GM18873 (cell line): ENCODE measurements around the gene LPAR1.
"Not testable (repeated sequence)": the region's sequence is repeated elsewhere in the genome, so short reads cannot be mapped to it uniquely, and the experiment has no call there.

Source experiments
- ATAC-seq: cut with Tn5 transposase; IDR thresholded peaks from one replicate; pipeline ENCODE4 v1.9.1; 2021; ENCODE audit warnings: mild to moderate bottlenecking, moderate library complexity, moderate number of reproducible peaks; ENCODE audit not compliant: unreplicated experiment, low FRiP score

The LPAR1 gene

DNA sequence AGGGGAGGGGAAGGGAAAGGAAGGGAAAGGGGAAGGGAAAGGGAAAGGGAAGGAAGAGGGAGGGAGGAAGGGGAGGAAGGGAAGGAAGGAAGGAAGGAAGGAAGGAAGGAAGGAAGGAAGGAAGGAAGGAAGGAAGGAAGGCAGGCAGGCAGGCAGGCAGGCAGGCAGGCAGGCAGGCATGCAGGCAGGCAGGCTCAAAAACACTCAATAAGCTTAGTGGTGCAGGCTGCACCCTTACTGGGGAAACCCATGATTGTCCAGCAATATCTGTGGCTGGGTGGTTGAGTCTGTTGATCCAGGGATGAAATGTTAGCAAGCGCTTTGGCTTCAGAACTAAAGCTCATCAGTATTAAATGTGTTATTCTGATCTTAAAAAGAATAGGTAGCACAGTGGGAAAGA, 145.6 kb downstream of the LPAR1 start:
- no peak for ATAC-seq

DNA sequence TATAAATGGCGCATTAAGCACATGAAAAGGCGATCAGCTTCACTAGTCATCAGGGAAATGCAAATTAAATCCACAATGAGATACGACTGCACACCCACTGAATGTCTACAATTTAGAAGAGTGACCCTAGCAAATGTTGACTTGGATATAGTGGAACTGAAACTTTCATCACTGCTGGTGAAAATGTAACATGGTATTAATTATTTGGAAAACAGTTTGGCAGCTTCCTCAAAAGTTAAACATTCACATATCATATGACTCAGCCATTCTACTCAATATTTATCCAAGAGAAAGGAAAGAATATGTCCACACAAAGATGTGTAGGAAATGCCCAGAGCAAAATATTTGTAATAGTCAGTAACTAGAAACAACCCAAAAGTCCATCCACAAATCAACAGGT, 146.5 kb downstream of the LPAR1 start:
- ATAC-seq: no peak

DNA sequence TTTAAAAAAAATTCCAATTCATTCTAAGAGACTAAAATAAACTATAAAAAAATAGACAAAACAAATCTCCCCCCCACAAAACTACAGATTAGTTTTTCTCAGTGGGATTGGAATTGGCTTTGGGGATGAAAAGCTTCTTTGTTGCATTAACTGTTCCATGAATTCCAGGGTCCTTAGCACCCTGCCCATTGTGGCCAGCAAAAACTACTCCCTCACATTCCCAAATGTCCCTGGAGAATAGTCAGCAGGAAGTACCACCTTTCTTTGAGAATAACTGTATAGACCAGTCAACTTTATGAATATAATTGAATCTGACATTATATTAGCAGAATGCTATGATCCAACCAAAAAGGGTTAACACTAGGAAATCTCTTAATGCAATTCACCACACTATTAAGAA, 147.9 kb downstream of the LPAR1 start:
- ATAC-seq: no peak

DNA sequence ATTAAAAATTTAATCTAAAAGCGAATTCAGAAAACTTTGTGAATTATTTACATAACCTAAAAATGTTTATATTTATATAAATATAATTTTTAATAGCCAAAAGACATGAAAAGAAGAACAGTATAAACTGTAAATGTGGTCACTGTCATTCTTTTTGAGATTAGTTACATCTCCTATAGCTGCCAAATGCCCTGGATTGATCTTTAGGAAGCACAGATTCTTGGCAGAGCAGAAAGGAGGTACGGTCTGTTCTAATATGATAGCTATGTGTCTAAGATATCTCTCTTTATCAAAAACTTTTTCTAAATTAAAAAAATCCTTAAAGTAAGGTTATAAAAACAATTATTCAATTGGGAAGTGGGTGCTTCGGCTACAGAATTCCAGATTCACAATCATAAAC, 151.0 kb downstream of the LPAR1 start:
- no peak for ATAC-seq

DNA sequence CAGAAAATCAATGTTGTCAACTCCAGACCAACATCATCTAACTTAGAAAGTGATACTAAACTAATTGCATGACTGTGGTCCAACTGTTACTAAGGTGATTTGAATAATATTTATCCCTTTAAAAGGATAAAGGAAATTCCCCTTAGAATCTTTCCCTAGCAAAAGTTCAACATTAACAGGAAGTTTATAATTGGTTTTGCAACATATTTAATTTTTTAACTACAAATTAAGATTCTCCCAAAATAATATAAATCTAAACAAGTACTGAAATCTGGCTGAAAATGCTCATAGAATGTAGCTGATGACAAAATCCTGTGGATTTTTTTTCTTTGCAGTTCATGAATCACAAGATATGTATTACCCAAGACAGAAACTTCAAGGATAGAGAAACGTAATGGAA, 151.4 kb downstream of the LPAR1 start:
- ATAC-seq: no peak

DNA sequence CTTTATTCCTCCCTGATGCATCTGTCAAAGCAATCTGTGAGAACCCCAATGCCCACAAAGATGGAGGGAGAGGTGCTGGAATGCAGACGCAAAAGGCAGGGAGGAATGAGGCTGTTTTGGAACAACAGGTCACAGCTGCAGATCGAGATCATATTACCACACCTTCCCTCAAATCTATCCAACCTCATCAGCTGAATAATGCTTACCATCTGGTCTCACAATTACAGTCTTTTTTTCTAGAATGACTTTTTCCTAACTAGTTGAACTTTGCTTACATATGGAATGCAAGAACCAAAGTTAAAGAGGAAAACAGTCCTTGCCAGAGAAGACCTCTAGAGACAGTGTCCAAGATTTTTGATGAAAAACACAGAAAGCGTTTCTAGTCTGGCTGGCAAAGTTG, 158.1 kb downstream of the LPAR1 start:
- ATAC-seq: no peak

DNA sequence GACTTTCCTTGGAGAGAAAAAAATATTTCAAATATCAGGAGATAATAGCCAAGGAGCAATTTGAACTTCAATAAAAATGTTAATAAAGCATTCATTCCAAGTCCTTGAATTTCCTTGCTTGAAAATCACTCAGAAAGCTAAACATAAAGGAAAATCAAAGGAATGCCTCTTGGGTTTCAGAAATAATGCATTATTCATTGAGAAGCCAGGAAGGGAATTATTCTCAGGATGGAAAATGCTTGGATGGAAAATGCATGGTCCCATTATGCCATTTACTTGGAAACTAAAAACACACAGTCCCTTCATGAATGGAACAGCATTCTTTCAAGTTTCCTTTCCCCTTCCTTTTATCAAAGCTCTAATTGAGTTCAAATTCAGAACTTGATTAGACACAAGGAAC, 160.9 kb downstream of the LPAR1 start:
- ATAC-seq: no peak

DNA sequence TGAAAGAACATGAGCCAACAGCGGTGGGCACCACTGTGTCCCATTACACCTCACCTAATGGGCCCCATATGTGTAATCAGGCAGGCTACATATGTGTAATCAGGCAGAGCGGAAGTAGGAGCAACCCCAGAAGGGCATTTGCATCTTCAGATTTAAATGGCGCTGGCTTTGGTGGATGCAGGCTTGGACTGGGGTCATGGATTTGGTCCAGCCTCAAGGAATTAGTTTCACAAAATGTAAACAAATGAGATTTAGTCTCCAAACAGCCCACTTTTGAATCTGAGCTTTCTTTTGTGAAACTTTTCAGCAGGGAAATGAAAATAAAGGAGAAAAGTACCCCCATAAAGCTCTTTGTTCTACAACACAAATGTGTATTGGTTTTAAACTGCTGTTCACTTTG, 161.3 kb downstream of the LPAR1 start:
- no peak for ATAC-seq

DNA sequence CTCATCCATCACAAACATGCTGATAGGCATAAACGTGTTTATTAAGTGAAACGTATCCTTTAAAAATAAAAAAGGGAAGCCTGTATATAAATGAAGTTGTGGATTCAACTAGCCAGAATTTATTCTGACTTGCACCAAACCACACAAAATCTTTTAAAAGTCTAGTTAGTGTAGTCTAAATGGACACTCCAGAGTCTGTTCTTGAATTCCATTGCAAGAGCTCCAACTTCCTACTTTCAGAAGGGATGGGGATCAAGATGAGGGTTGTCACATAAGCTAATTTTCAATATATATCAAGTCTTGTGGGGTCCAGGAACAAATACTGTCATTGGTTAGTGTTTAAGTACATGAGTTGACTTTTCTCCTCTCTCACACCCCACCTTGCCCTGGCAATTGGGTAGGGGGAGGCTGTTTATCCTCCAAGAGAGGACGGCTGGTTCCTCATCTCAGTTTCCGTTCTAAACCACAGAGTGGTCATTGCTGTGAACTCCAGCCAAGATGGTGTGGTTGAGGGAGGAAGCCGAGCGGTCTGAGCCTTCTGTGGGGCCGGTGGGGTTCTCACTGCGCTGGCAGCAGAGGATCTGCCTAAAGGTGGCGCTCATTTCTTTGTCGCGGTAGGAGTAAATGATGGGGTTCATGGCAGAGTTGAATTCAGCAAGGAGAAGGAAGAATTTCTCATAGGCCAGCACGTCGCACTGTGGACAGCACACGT, 163.2 kb downstream of the LPAR1 start:
- no peak for ATAC-seq

DNA sequence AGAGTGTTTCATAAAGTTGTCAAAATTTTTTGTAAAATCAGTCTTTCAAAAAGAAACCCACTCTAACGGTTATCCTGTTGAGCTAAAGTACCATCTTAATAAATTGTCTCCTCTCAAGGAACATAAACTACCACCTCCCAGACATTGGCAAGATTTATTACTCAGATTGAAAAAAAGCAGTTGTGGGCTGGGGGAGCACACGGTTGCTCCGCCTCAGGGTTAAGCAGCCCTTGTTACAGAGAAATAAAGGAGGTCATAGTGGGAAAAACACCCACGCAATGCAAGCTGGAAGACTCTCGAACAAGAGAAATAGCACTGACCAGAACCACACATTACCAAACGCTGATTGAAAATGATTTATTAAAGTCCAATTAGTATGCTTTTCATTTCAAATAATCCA, 165.3 kb downstream of the LPAR1 start:
- ATAC-seq: no peak

DNA sequence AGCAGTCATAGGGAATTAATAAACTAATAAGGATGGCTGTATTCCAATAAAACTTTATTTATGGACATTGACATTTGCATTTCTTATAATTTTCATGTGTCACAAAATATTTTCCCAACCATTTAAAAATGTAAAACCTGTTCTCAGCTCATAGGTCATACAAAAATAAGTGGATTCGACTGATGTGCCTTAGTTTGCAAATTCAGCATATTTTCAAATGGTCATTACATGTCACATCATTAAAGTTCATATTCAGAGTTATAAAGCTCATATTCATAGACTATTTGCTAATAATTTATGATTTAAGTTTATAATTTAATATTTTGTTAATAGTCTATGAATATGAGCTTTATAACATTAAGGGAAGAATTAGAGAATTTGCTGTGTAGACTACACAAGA, 166.5 kb downstream of the LPAR1 start:
- no peak for ATAC-seq

DNA sequence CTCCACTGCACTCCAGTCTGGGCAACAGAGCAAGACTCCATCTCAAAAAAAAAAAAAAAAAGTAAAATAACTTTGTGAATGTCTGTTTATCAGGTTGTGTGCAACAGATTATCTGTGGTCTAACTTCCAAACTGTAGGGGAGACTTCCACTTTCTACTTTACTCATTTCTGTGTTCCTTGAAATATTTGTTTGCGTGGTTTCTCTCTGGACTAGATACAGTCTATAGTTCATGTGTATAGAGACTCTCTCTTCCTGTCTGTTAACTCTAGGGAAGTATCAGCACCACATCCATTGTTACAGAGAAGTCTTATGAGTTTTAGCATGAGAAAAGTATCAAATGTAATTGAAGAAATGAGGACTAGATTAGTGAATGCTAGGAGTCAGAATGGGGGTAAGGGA, 168.3 kb downstream of the LPAR1 start:
- ATAC-seq: no peak

DNA sequence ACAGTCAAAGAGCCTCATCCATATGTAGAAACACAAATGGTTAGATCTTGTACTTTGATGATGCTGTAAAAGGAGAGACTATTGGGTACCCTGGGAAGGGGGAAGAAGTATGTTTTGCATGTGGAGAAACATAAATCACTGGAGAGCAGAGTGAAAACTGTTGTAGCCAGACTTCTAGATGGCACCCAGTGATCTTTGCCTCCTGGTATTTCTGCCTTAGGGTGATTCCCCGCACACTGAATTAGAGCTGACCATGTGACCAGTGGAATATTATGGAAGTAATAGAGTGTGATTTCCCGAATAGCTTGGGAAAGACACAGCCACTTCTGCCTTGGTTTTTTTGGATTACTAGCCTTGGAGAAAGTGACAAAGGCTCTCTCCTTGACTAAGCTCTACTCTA, 174.3 kb downstream of the LPAR1 start:
- no peak for ATAC-seq

DNA sequence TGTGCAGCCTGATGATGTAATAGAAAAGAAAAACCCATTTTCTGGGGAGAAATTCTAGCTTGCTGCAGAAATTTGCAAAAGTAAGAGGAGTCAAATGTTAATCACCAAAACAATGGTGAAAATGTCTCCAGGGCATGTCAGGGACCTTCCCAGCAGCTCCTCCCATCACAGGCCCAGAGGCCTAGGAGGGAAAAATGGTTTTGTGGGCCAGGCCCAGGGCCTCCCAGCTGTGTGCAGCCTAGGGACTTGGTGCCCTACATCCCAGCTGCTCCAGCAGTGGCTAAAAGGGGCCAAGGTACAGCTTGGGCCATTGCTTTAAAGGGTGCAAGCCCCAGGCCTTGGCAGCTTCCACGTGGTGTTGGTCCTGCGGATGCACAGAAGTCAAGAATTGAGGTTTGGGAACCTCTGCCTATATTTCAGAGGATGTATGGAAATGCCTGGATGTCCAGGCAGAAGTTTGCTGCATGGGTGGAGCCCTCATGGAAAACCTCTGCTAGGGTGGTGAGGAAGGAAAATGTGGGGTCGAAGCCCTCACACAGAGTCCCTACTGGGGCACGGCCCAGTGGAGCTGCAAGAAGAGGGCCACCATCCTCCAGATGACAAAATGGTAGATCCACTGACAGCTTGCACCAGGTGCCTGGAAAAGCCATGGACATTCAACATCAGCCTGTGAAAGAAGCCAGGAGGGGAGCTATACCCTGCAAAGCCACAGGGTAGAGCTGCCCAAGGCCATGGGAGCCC, 176.7 kb downstream of the LPAR1 start:
- ATAC-seq: not testable (repeated sequence)

DNA sequence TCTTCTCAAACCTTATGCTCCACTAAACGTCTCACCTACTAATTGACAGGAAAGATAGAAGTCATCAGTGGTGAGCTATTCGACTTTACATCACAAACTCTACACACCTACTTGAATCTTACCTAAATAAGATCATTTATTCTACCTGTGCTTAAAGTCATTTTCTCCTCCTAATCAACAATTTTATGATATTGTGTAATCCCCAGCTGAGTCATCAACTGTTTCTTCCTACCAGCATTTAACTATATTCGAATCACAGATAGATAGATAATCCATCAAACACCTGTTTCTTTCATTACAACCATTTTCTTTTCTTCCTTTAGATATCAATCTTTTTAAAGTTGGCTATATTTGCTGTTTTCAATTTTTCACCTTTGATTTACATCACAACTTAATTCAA, 181.5 kb downstream of the LPAR1 start:
- ATAC-seq: no peak

DNA sequence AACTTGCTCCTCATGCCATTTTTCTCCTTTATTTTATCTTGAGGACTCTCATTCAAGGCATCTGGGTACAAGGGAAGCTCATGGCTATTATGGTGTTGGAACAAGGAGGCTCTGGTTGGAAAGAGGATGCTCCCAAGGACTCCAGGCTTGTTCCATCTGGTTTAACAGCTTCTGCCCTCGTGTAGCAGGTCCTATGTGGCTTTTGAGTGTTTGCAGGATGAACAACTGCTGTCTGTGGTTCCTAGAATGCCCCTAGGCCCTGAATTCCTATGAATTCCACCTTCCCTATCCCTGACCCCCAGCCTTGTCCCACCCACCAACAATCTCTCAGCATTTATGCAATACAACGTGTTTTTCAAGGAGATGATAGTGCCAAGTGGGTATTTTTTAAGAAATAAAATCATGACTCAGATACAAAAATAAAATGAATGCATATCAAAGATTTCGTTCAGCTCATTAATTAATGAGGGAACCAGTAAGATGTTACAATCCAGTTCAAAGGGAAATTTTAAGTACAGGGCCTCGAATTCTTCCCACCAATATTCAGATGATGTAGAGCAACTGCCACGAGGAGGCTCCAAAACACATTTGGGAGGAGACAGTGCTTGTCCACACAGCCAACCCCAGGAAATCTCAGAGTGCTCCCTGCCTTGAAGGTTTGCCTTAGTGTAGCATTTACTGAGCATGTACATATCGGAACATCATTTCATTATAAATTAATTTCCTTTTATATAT, 187.7 kb downstream of the LPAR1 start:
- ATAC-seq: no peak

DNA sequence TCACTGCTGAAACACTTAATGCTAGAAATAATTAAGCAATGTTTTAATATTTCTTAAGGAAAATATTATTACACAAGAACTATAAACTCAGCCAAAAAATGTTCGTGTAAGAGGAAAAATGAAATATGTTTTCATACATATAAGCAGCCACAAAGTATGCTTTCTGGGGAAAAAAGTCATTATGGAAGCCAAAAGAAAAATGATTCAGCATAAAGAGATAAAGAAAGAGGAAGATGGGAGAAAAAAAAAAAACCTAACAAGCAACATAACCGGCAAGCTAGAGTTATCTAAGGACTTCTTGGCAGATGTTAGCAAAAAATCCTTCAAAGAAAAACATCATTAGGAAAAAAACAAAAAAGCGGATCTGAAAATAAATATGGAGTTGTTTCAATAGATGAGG, 190.6 kb downstream of the LPAR1 start:
- ATAC-seq: no peak

DNA sequence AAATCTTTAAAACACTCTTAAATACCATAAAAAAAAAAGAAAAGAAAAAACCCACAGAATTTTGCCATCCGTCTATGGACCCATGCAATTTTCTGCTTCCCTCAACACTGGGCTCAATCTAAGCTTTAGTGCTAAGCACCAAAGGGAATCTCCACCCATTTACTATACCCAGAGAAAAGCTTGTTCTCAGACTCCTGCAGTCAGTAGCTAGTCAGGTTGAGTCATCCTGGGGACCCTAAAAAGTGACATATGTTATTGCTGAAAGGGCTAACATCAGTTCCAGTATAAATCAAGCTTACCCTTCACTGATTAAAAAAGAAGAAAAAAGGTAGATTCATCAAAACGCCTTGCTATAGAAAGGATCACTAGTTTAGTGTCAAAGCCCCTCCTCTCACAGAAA, 192.1 kb downstream of the LPAR1 start:
- no peak for ATAC-seq

DNA sequence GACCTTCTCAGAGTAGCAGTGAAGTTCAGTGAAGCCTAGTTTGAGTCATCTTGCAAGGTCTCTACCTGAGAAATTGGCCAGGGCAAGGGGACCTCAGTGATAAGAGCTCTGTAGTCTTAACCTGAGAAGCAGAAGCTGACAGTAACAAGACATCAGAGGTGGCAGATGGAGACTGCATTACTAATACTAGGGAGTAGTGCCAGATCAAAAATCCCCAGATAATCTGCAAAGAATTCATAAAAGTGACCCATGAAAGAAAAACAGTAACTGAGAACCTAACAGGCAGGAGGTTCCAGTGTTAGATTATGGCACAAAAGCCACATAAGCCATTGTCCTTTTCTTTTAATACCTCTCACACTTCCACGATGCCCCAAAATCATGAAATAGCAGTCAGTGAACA, 194.1 kb downstream of the LPAR1 start:
- ATAC-seq: no peak

DNA sequence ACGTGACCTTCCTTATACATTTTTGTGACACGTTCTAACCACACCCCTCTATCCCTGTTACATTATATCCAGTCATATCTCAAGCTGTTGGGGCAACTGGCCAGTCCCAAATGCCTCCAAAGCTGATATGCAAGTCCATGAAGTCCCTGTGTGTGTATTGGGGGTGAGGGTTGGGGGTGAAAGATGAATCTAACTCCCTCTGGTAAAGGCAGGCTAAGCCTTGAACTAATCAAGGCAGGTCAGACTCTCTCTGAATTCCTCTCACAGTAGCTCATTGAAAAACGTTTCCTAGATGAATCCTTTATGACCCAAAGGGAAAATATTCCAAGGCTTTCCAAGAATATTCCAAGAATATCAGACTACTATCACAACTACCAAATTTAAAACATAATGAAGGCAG, 195.3 kb downstream of the LPAR1 start:
- no peak for ATAC-seq

DNA sequence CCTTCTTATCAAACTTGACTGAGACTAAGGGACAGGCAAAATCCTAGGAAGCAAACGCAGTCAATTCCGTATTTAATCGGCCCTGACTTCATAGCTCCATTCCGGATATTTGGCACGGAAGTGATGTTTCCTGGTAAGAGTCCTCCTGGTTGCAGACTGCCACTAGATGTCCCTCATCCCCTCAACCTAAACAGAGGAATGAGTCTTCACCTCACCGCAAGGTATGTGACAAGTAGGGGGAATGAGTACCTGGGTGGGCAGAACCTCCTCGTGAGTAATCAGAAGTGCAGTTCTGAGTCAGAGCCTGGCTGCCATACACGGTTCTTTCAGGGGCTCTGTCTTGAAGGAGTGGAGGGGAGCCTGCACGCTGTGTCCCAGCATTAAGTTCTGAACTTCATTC, 196.1 kb downstream of the LPAR1 start:
- ATAC-seq: no peak
